C4-2B (cell line): ENCODE measurements around the gene SPTBN4.
A peak's percentile ranks its signal among the peaks of the same experiment; 100 is the strongest.

Experiments used
- ZFX ChIP-seq: fragments of 450-650 bp; IDR thresholded peaks from 2 replicates; pipeline ENCODE4 v1.6.1; 2017
- TF ChIP-seq, protein P1 (sequence below): fragments of 450-650 bp; conservative IDR thresholded peaks from 2 replicates; pipeline ENCODE4 v1.5.1; 2017; ENCODE audit warnings: mild to moderate bottlenecking

DNA sequence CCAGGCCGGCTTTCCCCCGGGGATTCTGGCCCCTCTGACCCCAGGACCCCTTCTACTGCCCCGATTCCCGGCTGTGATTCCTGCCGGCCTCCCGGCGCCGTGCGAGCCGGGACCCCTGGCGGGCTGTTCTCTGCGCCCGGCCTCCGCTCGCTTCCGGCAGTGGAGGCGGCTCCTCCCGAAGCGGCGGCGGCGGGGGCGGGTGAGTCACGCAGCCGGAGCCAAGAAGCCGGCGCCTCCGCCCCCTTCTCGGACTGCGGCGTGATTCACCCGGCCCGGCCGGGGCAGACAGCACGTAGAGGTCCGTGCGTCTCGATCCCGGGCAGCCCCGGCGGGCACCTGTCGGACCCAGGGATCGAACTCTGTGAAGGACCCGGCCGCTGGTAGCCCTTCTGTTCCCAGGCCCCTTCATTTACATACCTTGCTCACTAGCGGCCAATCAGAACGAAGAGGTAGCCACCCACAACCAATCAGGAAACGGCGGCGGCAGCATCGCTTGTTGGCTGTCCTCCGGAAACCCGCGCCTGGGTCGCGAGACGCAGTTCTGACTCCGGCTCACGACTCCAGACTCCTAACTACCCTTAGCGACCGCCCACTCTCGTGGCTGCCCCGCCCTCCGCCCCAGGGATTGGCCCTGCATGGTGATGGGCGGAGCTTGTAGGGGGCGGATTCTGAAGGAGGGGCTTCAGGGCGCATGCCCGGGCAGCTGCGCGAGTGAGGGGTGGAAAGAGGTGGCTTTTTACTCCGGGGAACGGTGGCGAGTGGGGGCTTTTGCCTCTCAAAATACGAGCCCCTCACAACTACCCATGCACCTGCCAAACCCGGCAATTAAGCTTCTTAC is 41.1 kb upstream of the SPTBN4 start, which contains the start of gene SERTAD1:
- TF ChIP-seq, protein P1, sequence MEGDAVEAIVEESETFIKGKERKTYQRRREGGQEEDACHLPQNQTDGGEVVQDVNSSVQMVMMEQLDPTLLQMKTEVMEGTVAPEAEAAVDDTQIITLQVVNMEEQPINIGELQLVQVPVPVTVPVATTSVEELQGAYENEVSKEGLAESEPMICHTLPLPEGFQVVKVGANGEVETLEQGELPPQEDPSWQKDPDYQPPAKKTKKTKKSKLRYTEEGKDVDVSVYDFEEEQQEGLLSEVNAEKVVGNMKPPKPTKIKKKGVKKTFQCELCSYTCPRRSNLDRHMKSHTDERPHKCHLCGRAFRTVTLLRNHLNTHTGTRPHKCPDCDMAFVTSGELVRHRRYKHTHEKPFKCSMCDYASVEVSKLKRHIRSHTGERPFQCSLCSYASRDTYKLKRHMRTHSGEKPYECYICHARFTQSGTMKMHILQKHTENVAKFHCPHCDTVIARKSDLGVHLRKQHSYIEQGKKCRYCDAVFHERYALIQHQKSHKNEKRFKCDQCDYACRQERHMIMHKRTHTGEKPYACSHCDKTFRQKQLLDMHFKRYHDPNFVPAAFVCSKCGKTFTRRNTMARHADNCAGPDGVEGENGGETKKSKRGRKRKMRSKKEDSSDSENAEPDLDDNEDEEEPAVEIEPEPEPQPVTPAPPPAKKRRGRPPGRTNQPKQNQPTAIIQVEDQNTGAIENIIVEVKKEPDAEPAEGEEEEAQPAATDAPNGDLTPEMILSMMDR: peak; percentile 96
- TF ChIP-seq ZFX: no peak
